Lower leg skin (tissue), 4 donors: Measurements from ENCODE around the gene JMJD4. TPM values are rescaled to one million over a fixed set of nuclear protein-coding genes. Genes with fewer than 3 reads are reported as not detected.
"Not testable (repeated sequence)": the region's sequence is repeated elsewhere in the genome, so short reads cannot be mapped to it uniquely, and the experiment has no call there.

ENCODE experiments used
- DNase-seq, 2 donors: peaks; one replicate each; pipeline ENCODE4 v3.0.0-alpha.2; 2019; ENCODE audit warnings: low spot score in 2 of 2
- H3K4me3 ChIP-seq: fragments of 200-600 bp; sonication (generic); 2 replicates; pipeline ENCODE4 v1.5.1; 2017; ENCODE audit warnings: mild to moderate bottlenecking, low read depth; ENCODE audit not compliant: poor library complexity, severe bottlenecking
- CTCF ChIP-seq, 3 donors: fragments of 450-650 bp; IDR thresholded peaks; one replicate each; pipeline ENCODE4 v1.5.1; 2016; ENCODE audit warnings: antibody characterized with exemption in 3 of 3, mild to moderate bottlenecking in 3 of 3, moderate library complexity in 2 of 3
- POLR2A ChIP-seq, 2 donors: fragments of 450-650 bp; IDR thresholded peaks; one replicate each; pipeline ENCODE4 v1.6.1; 2016 to 2017; ENCODE audit warnings: antibody characterized with exemption in 2 of 2, mild to moderate bottlenecking in 1 of 2, moderate library complexity in 1 of 2
- WGBS, 2 donors: methylation state at CpG; one replicate each; pipeline ENCODE4 v1.1.5; 2018; 5-methylcytosine and 5-hydroxymethylcytosine counted together
- intact Hi-C: fragments of 100-400 bp; cut with DNase I; formaldehyde crosslinking; loops from one replicate; pipeline ENCODE4 v1.15.0; 2023; ENCODE audit warnings: low total_unique reads
- total RNA-seq, 4 donors: library from RNA; depleted of rRNA; stranded (reverse); fragments of >200 nt; gene quantifications; one replicate each; pipeline ENCODE4 v1.1.0, GENCODE V29; 2016

The JMJD4 gene
- total RNA-seq, 4 donors from 2014 or later: 11.8 to 22.9 (median 14.6) TPM

- H3K4me3 ChIP-seq: no peak overlapping the region
- WGBS, 2 donors: 78 to 81% methylated on average over 2 of the region's 2 CpGs
- intact Hi-C loops: loop anchor here (5.0 kb wide), 1 partner anchor 357 kb away; no protein-coding TSS in a partner anchor
- no peak for DNase-seq
- no peak for TF ChIP-seq CTCF (IDR thresholded peaks at IDR 0.05)
- TF ChIP-seq POLR2A (IDR thresholded peaks at IDR 0.05): no peak
Measured at GRCh38 chr1:227718932-227719331, 16.2 kb downstream of the JMJD4 start.

- no peak for DNase-seq
- H3K4me3 ChIP-seq: no peak overlapping the region
- TF ChIP-seq POLR2A (IDR thresholded peaks at IDR 0.05) (no peak), CTCF (IDR thresholded peaks at IDR 0.05) (no peak)
- intact Hi-C loops: no loop called here
Measured at GRCh38 chr1:227712648-227713047, 22.5 kb downstream of the JMJD4 start.

GRCh38 chr1:227710474-227710873 lies 24.6 kb downstream of the JMJD4 start:
- 86 to 99% methylated on average over 3 to 7 of the region's 24 CpGs for WGBS, 2 donors
- DNase-seq, intact Hi-C loops, H3K4me3 ChIP-seq: not testable (repeated sequence)

- H3K4me3 ChIP-seq: no peak overlapping the region
- 80 to 88% methylated on average over 1 of the region's 1 CpG for WGBS, 2 donors
- DNase-seq: no peak
- TF ChIP-seq POLR2A (IDR thresholded peaks at IDR 0.05): no peak
- TF ChIP-seq CTCF (IDR thresholded peaks at IDR 0.05): no peak
- intact Hi-C loops: no loop called here
Measured at GRCh38 chr1:227709451-227709850, 25.7 kb downstream of the JMJD4 start.

- no peak for DNase-seq
- no peak overlapping the region for H3K4me3 ChIP-seq
- no peak for TF ChIP-seq CTCF (IDR thresholded peaks at IDR 0.05)
- no peak for TF ChIP-seq POLR2A (IDR thresholded peaks at IDR 0.05)
- WGBS, 2 donors: 64% methylated on average over 1 of the region's 1 CpG
- intact Hi-C loops: no loop called here
Measured at GRCh38 chr1:227707846-227708245, 27.3 kb downstream of the JMJD4 start.

GRCh38 chr1:227701631-227702030 lies 33.5 kb downstream of the JMJD4 start:
- DNase-seq, intact Hi-C loops, H3K4me3 ChIP-seq: not testable (repeated sequence)
- WGBS, 2 donors: 75 to 86% methylated on average over 1 of the region's 1 CpG

GRCh38 chr1:227697321-227697864 lies 37.7 kb downstream of the JMJD4 start:
- intact Hi-C loops: no loop called here
- WGBS, 2 donors: 85 to 91% methylated on average over 3 of the region's 3 CpGs
- DNase-seq: no peak
- no peak for TF ChIP-seq POLR2A (IDR thresholded peaks at IDR 0.05)
- no peak for TF ChIP-seq CTCF (IDR thresholded peaks at IDR 0.05)
- no peak overlapping the region for H3K4me3 ChIP-seq
